Stimulated activated CD4-positive, alpha-beta T cell treated with anti-CD3 and anti-CD28 coated beads, Interleukin-4, amount 100 ng/mL, for 24 hours (primary cell): Measurements from ENCODE around the gene COL28A1.
A peak's percentile ranks its signal among the peaks of the same experiment; 100 is the strongest.

Experiments used
- DNase-seq: peaks from one replicate; pipeline ENCODE4 v3.0.0-alpha.2; 2020

COL28A1 gene

GRCh38 chr7:7452119-7452518 is 83.6 kb downstream of the COL28A1 start:
- no peak for DNase-seq

- DNase-seq, result no peak
These were observed 86.6 kb downstream of the COL28A1 start for GRCh38 chr7:7449055-7449454.

GRCh38 chr7:7446616-7447015 is 89.1 kb downstream of the COL28A1 start:
- DNase-seq, result no peak

- no peak for DNase-seq
These were observed 91.8 kb downstream of the COL28A1 start for GRCh38 chr7:7443806-7444350.

- DNase-seq, result no peak
These were observed 96.1 kb downstream of the COL28A1 start for GRCh38 chr7:7439564-7439963.

- DNase-seq, result no peak
These were observed 96.8 kb downstream of the COL28A1 start for GRCh38 chr7:7438851-7439250.

- no peak for DNase-seq
These were observed 99.7 kb downstream of the COL28A1 start for GRCh38 chr7:7435978-7436377.

- DNase-seq, result no peak
These were observed 101.3 kb downstream of the COL28A1 start for GRCh38 chr7:7434329-7434728.

- no peak for DNase-seq
These were observed 101.9 kb downstream of the COL28A1 start for GRCh38 chr7:7433811-7434210.

GRCh38 chr7:7432979-7433378 is 102.7 kb downstream of the COL28A1 start:
- DNase-seq, result no peak

GRCh38 chr7:7428806-7429205 is 106.9 kb downstream of the COL28A1 start:
- DNase-seq, result no peak

GRCh38 chr7:7427363-7427762 is 108.3 kb downstream of the COL28A1 start:
- no peak for DNase-seq

- no peak for DNase-seq
These were observed 109.0 kb downstream of the COL28A1 start for GRCh38 chr7:7426676-7427075.

- DNase-seq, result no peak
These were observed 110.4 kb downstream of the COL28A1 start for GRCh38 chr7:7425321-7425720.

- peak; percentile 43 for DNase-seq
These were observed 111.4 kb downstream of the COL28A1 start for GRCh38 chr7:7424151-7424873.

GRCh38 chr7:7422641-7423040 is 113.0 kb downstream of the COL28A1 start:
- no peak for DNase-seq

GRCh38 chr7:7421826-7422225 is 113.8 kb downstream of the COL28A1 start:
- no peak for DNase-seq

GRCh38 chr7:7418997-7419396 is 116.7 kb downstream of the COL28A1 start:
- no peak for DNase-seq

- no peak for DNase-seq
These were observed 117.8 kb downstream of the COL28A1 start for GRCh38 chr7:7417851-7418250.

GRCh38 chr7:7417414-7417813 is 118.3 kb downstream of the COL28A1 start:
- DNase-seq, result no peak

- DNase-seq, result peak; percentile 4
These were observed 119.4 kb downstream of the COL28A1 start for GRCh38 chr7:7416031-7416858.

GRCh38 chr7:7414791-7415603 is 120.7 kb downstream of the COL28A1 start:
- no peak for DNase-seq
